Left ventricle myocardium inferior (tissue), 1 donor: ENCODE results near the gene BANK1. TPM values are rescaled to one million over a fixed set of nuclear protein-coding genes. Genes with fewer than 3 reads are reported as not detected.
A peak's percentile ranks its signal among the peaks of the same experiment; 100 is the strongest.

Experiments used
- DNase-seq: peaks from one replicate; pipeline ENCODE4 v3.0.0-alpha.2; 2020
- H3K27ac ChIP-seq: fragments of 200-600 bp; replicated peaks from 2 replicates; pipeline ENCODE4 v1.8.0; 2021
- H3K27me3 ChIP-seq: fragments of 200-600 bp; 2 replicates; pipeline ENCODE4 v1.8.0; 2021; ENCODE audit warnings: low read depth
- H3K36me3 ChIP-seq: fragments of 200-600 bp; 2 replicates; pipeline ENCODE4 v1.8.0; 2021
- H3K4me1 ChIP-seq: fragments of 200-600 bp; 2 replicates; pipeline ENCODE4 v1.8.0; 2021
- H3K4me3 ChIP-seq: fragments of 200-600 bp; 2 replicates; pipeline ENCODE4 v1.8.0; 2021; ENCODE audit warnings: mild to moderate bottlenecking, moderate library complexity
- H3K9me3 ChIP-seq: fragments of 200-600 bp; replicated peaks from 2 replicates; pipeline ENCODE4 v1.8.0; 2021
- intact Hi-C: fragments of 100-400 bp; cut with micrococcal nuclease; formaldehyde crosslinking; loops from one replicate; pipeline ENCODE4 v1.11.0; 2022
- total RNA-seq: library from RNA; stranded (reverse); fragmentation: NEBNext Ultra II Directional; extraction: Animal tissue kit (Norgen Biotek cat#: 25700); gene quantifications from one replicate; pipeline ENCODE4 v1.2.1, GENCODE V29; 2021
- TF ChIP-seq, protein P1 (sequence below): fragments of 200-600 bp; IDR thresholded peaks from 2 replicates; pipeline ENCODE4 v1.8.0; 2021; ENCODE audit warnings: antibody characterized with exemption, mild to moderate bottlenecking, borderline replicate concordance
- donor health status: DM: no; HTN: yes; CAD: no; lungs with severe emphysema.

Gene BANK1
- total RNA-seq, 1 donor from 2014 or later = 0.08 TPM

DNA sequence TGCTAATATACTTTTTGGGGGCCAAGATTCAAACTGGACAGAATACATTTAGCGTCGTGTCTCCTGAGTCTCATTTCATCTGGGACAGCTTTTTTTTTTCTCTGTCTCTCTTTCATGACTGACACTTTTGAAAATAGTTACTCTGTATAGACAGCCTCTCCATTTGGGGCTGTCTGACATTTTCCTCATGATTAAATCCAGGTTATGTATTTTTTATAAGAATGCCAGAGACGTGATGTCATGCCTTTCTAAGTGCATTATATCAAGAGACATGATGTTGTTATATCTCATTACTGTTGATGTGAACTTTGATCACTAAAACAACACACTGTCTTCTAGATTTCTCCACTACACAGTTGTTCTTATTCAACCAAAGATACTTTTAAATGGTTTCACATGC, 199.0 kb downstream of the BANK1 start:
- no peaks in the 10 kb centered on the region for H3K27me3 ChIP-seq
- H3K4me1 ChIP-seq = no peaks in the 10 kb centered on the region
- no peak overlapping the region for H3K27ac ChIP-seq
- no peaks in the 10 kb centered on the region for H3K36me3 ChIP-seq
- H3K9me3 ChIP-seq = no peaks in the 10 kb centered on the region
- TF ChIP-seq, protein P1, sequence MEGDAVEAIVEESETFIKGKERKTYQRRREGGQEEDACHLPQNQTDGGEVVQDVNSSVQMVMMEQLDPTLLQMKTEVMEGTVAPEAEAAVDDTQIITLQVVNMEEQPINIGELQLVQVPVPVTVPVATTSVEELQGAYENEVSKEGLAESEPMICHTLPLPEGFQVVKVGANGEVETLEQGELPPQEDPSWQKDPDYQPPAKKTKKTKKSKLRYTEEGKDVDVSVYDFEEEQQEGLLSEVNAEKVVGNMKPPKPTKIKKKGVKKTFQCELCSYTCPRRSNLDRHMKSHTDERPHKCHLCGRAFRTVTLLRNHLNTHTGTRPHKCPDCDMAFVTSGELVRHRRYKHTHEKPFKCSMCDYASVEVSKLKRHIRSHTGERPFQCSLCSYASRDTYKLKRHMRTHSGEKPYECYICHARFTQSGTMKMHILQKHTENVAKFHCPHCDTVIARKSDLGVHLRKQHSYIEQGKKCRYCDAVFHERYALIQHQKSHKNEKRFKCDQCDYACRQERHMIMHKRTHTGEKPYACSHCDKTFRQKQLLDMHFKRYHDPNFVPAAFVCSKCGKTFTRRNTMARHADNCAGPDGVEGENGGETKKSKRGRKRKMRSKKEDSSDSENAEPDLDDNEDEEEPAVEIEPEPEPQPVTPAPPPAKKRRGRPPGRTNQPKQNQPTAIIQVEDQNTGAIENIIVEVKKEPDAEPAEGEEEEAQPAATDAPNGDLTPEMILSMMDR = no peak
- no peak overlapping the region for H3K4me3 ChIP-seq
- no peak for DNase-seq
- intact Hi-C loops = no loop called here

DNA sequence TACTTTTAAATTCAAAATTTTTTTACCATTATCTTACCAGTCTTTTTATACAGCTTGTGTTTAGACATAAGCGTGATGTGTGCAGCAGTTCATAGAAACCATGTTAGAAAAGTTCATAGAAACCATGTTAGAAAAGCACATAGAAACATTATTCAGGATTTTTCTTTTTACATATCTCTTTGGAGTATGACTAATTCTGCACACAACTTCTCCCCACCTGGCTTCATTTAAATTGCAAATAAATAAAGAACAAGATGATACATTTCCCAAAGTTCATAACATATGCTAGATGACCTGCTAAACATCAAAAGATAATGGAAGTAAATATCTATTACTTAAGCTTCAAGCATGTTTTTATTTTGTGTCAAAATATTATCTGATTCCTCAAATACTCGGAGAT, 201.9 kb downstream of the BANK1 start:
- Histone ChIP-seq H3K4me1 (no peaks in the 10 kb centered on the region), H3K27ac (no peak overlapping the region), H3K27me3 (no peaks in the 10 kb centered on the region), H3K9me3 (peaks cover 16% of the 10 kb centered on the region), H3K36me3 (no peaks in the 10 kb centered on the region), H3K4me3 (no peak overlapping the region)
- no peak for DNase-seq
- TF ChIP-seq, protein P1 = no peak
- intact Hi-C loops = no loop called here

DNA sequence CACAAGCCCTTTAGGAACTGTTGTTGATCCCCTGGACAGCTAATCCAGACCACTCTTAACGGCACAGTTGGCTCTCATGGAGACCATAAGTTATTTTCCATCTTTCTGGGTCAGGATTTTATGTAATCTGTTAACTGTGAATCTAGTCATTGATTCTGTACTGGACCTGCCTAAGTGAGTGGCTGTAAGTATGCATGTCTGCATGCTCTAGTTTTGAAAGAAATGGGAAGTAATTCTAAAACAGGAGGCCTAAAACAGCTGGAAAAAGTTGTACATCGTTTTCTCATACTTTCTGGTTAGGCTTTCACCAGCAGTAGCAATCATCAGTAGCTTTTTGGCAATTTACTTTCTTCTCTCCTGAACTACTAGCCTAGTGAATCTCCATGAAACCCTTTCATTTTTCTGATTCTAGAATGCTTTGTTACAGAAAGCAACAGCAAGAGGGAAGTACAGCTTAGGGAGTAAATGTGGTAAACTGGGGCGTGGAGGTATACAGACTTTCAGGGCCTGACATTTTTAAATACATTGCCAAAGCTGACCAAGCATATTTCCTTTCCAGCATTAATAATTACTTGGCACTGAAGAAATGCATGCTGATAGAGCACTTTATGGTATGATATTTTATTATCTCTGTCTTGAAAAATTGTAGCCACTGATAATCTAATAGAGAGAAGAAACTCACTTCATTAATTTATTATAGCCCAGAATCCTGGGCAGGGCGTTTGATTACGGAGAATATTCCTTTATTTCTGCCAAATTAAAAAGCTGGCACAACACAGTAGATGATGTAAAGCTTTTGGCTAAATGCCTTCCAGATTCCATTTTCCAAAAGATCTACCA, 202.7 kb downstream of the BANK1 start:
- DNase-seq = no peak
- Histone ChIP-seq H3K4me1 (no peaks in the 10 kb centered on the region), H3K4me3 (no peak overlapping the region), H3K27me3 (no peaks in the 10 kb centered on the region), H3K36me3 (no peaks in the 10 kb centered on the region), H3K9me3 (peaks cover 16% of the 10 kb centered on the region), H3K27ac (peak overlapping the region; percentile 31)
- TF ChIP-seq, protein P1 = no peak
- intact Hi-C loops = no loop called here

DNA sequence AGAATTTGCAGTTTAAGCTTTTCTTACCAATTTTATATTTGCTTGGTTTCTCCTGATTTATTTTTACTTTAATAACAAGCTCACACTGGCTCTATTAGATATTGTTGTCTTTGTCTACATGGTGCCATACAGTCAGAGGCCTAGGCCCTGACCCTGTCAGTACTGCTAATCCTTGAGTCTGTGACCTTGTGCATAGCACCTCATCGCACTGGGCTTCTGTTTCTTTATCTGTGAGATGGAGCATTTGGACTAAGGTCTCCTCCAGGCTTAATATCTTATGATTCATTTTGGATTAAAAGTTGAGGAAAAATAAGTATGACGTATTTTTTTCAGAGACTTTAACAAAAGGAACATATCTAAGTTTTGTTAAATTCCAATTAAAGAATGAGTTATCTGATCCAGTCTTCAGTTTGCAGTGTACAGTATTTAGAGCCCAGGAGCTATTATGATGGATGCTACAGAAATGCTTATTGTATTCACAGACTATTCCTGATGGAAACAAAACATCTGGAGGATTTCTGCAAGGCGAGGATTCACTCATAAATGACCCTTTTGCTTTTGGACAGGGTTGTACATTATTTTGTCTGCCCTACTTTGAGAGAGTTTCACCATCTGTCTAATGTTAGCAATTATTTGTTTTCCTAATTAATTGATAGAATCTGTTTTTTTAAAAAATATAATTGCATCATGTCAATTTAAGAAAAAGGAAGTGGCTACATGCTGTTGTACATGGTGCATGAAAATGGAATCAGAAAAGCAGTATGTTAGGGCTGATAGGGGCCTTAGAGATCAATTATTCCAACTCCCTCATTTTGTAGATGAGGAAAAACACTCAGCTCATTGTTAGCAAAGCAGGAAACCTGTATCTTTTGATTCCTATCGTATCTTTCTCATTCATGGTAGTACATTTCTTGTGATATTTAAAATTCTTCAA, 203.6 kb downstream of the BANK1 start:
- H3K36me3 ChIP-seq = no peaks in the 10 kb centered on the region
- no peaks in the 10 kb centered on the region for H3K27me3 ChIP-seq
- DNase-seq = no peak
- intact Hi-C loops = no loop called here
- no peak overlapping the region for H3K4me3 ChIP-seq
- H3K4me1 ChIP-seq = no peaks in the 10 kb centered on the region
- TF ChIP-seq, protein P1 = no peak
- H3K27ac ChIP-seq = peak overlapping the region; percentile 31
- H3K9me3 ChIP-seq = peaks cover 16% of the 10 kb centered on the region

DNA sequence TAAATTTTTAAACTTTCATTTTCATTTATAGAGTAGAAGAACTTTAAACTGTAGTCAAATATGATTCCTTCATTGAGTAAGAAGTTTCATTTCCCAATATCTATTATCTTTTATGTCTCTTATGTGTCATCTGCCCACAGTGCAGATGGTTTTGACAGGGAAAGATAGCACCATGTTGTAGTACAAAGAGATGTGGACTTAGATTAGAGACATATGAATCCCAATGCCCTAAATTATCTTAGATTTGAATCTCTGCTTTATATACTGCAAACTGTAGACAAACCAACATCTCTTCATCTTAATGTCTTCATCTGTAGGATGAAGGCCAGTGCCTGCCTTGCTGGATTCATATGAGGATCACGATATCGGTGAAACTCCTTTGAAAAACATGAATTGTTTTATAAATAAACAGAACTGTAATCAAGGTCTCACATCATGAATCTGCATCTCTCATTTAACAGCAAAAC, 217.5 kb downstream of the BANK1 start:
- DNase-seq = no peak
- H3K36me3 ChIP-seq = no peaks in the 10 kb centered on the region
- no peaks in the 10 kb centered on the region for H3K9me3 ChIP-seq
- intact Hi-C loops = no loop called here
- H3K27ac ChIP-seq = no peak overlapping the region
- no peaks in the 10 kb centered on the region for H3K4me1 ChIP-seq
- TF ChIP-seq, protein P1 = no peak
- H3K4me3 ChIP-seq = no peak overlapping the region
- no peaks in the 10 kb centered on the region for H3K27me3 ChIP-seq
